ENCODE results near the gene TENT5C.

TENT5C gene

GRCh38 chr1:117639741-117640140, 33.9 kb downstream of the TENT5C start:
- no peak for DNase-seq

GRCh38 chr1:117641536-117641935, 35.7 kb downstream of the TENT5C start:
- DNase-seq: no peak

- DNase-seq: no peak
These were observed 37.1 kb downstream of the TENT5C start for GRCh38 chr1:117642963-117643362.

- DNase-seq: no peak
These were observed 37.8 kb downstream of the TENT5C start for GRCh38 chr1:117643601-117644000.

- DNase-seq: no peak
These were observed 39.0 kb downstream of the TENT5C start for GRCh38 chr1:117644696-117645311.

GRCh38 chr1:117645343-117645742, 39.5 kb downstream of the TENT5C start:
- DNase-seq: no peak

- DNase-seq: no peak
These were observed 40.4 kb downstream of the TENT5C start for GRCh38 chr1:117646007-117646811.

- no peak for DNase-seq
These were observed 41.1 kb downstream of the TENT5C start for GRCh38 chr1:117646956-117647355.

- DNase-seq: no peak
These were observed 42.2 kb downstream of the TENT5C start for GRCh38 chr1:117648015-117648414.

GRCh38 chr1:117650840-117651568, 45.2 kb downstream of the TENT5C start:
- no peak for DNase-seq

GRCh38 chr1:117651616-117652015, 45.8 kb downstream of the TENT5C start:
- no peak for DNase-seq

- no peak for DNase-seq
These were observed 46.6 kb downstream of the TENT5C start for GRCh38 chr1:117652421-117652820.

GRCh38 chr1:117653195-117653594, 47.3 kb downstream of the TENT5C start:
- no peak for DNase-seq

- DNase-seq: no peak
These were observed 48.1 kb downstream of the TENT5C start for GRCh38 chr1:117653732-117654492.

- DNase-seq: no peak
These were observed 48.8 kb downstream of the TENT5C start for GRCh38 chr1:117654493-117655219.

GRCh38 chr1:117655220-117655577, 49.4 kb downstream of the TENT5C start:
- no peak for DNase-seq

- no peak for DNase-seq
These were observed 50.4 kb downstream of the TENT5C start for GRCh38 chr1:117656202-117656641.

- DNase-seq: no peak
These were observed 51.2 kb downstream of the TENT5C start for GRCh38 chr1:117657031-117657430.

- no peak for DNase-seq
These were observed 52.3 kb downstream of the TENT5C start for GRCh38 chr1:117657949-117658660.

GRCh38 chr1:117658676-117659075, 52.8 kb downstream of the TENT5C start:
- DNase-seq: no peak

- no peak for DNase-seq
These were observed 53.9 kb downstream of the TENT5C start for GRCh38 chr1:117659550-117660270.

All from inflammatory macrophage treated with lipopolysaccharide for 4 hours (primary cell).